PC-9 (cell line): ENCODE results near the gene GPR183.

Experiments
- EZH2 ChIP-seq: fragments of 200-600 bp; sonication (generic); IDR thresholded peaks from 2 replicates; pipeline ENCODE4 v1.8.0; 2017; ENCODE audit warnings: antibody characterized with exemption, low read depth
- TF ChIP-seq, protein P1 (sequence below): fragments of 200-600 bp; sonication (generic); conservative IDR thresholded peaks from 2 replicates; pipeline ENCODE4 v1.6.1; 2017; ENCODE audit warnings: mixed run types, antibody characterized with exemption, mild to moderate bottlenecking, moderate library complexity

DNA sequence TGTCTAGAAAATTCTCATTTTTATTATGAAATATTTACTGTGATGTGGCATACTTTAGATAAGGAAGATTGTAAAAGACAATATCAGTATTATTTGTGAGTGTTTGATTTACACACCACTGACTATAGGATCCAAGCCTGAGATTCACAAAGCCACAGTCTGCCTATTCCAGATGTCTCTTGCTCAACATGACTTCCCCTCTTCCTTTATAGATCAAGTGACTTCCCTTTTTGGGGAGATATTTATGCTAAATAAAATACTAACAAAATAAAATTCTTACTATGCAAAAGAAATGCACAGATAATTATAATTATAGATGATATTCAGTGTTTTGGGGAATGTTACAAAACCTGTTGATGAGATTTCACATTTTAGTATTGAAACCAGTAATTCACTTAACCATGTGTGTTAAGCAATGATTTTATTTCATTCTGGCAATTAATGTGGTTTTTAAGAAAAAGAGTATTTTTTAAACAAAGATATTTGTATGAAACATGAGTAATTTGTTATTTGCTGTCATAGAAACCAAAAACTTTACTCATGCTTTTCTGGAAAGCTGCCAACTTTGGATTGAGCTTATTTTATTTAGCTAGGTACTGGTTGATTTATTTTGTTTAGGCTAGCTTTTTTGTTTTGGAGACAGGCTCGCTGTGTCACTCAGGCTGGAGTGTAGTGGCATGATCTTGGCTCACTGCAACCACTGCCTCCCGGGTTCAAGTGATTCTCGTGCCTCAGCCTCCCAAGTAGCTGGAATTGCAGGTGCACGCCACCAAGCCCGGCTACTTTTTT lies 13.7 kb upstream of the GPR183 start:
- TF ChIP-seq EZH2, result no peak
- TF ChIP-seq, protein P1, sequence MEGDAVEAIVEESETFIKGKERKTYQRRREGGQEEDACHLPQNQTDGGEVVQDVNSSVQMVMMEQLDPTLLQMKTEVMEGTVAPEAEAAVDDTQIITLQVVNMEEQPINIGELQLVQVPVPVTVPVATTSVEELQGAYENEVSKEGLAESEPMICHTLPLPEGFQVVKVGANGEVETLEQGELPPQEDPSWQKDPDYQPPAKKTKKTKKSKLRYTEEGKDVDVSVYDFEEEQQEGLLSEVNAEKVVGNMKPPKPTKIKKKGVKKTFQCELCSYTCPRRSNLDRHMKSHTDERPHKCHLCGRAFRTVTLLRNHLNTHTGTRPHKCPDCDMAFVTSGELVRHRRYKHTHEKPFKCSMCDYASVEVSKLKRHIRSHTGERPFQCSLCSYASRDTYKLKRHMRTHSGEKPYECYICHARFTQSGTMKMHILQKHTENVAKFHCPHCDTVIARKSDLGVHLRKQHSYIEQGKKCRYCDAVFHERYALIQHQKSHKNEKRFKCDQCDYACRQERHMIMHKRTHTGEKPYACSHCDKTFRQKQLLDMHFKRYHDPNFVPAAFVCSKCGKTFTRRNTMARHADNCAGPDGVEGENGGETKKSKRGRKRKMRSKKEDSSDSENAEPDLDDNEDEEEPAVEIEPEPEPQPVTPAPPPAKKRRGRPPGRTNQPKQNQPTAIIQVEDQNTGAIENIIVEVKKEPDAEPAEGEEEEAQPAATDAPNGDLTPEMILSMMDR, result no peak
